ENCODE data around the gene MTPN.

Gene MTPN

DNA sequence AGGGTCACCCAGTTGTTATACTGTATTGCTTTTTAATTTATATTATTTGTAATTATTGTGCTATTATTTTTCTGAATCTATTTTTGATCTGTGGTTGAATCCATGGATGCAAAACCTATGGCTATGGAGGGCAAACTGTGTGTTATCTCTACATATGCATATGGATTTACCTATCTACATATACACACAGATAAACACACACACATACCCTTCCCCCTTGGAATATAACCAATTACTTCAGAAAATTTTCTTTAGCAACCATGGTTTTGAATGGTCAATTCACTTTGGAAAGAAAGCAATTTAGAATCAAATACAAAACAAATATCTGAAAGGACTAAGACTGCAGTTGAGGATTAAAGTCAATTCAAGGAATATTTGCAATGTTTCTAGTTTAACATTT is 39.1 kb downstream of the MTPN start:
- no peak overlapping the region for H2AFZ ChIP-seq (ENCODE audit: low read depth, low read length)
- TF ChIP-seq EZH2phosphoT487 (IDR thresholded peaks at IDR 0.05; ENCODE audit: low read depth) = no peak
- TF ChIP-seq, protein P1, sequence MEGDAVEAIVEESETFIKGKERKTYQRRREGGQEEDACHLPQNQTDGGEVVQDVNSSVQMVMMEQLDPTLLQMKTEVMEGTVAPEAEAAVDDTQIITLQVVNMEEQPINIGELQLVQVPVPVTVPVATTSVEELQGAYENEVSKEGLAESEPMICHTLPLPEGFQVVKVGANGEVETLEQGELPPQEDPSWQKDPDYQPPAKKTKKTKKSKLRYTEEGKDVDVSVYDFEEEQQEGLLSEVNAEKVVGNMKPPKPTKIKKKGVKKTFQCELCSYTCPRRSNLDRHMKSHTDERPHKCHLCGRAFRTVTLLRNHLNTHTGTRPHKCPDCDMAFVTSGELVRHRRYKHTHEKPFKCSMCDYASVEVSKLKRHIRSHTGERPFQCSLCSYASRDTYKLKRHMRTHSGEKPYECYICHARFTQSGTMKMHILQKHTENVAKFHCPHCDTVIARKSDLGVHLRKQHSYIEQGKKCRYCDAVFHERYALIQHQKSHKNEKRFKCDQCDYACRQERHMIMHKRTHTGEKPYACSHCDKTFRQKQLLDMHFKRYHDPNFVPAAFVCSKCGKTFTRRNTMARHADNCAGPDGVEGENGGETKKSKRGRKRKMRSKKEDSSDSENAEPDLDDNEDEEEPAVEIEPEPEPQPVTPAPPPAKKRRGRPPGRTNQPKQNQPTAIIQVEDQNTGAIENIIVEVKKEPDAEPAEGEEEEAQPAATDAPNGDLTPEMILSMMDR (IDR thresholded peaks at IDR 0.05; ENCODE audit: low read depth, low read length) = no peak
- no peaks in the 10 kb centered on the region for H3K27me3 ChIP-seq (ENCODE audit: low read depth, low read length)
- H3K4me1 ChIP-seq (ENCODE audit: low read length) = peaks cover 14% of the 10 kb centered on the region
- H3K36me3 ChIP-seq (replicated peaks; ENCODE audit: low read depth, low read length) = peaks cover 15% of the 10 kb centered on the region
- H3K9me3 ChIP-seq (ENCODE audit: insufficient read depth, low read length) = no peaks in the 10 kb centered on the region
- H3K27ac ChIP-seq (ENCODE audit: low read length) = no peak overlapping the region
- H3K79me2 ChIP-seq (ENCODE audit: low read length) = peaks cover 92% of the 10 kb centered on the region
- no peak overlapping the region for H3K4me2 ChIP-seq (ENCODE audit: low read length)
- no peak overlapping the region for H3K9ac ChIP-seq (ENCODE audit: low read length)
- H3K4me3 ChIP-seq (ENCODE audit: low read length) = no peak overlapping the region
- H4K20me1 ChIP-seq (ENCODE audit: insufficient read depth, low read length) = peaks cover 96% of the 10 kb centered on the region

DNA sequence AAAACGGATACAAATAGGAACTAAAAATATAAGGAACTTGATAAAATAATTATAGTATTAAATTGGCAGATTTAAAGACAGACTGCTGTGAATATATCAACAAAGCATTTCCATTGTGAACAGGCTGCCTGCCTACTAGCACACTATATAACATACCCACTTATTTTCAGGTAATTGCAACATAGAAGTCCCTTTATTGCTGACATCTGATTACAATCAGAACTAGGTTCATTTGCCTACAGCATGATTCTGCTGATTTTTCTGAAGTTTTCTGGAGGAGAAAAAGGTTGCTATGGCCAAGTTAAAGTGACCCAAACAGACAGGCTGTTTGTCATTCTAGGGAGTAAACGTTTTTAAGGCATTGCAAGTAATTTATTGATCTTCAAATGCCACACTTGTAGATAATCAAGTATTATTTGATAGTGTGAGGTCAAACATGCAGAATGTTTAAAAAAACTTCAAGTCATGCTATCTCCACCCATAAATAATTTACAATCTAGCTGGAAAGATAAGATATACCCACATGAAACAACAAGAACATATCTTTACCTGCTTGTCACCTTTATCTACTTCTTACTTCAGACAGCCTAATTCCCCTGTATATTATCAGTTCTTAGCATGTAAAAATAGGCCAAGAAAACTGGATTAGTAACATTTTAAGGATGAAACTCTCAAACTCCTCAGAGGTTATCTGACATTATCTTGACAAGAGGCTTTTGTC is 40.5 kb downstream of the MTPN start:
- no peak overlapping the region for H2AFZ ChIP-seq (ENCODE audit: low read depth, low read length)
- no peak for TF ChIP-seq EZH2phosphoT487 (IDR thresholded peaks at IDR 0.05; ENCODE audit: low read depth)
- TF ChIP-seq, protein P1 (IDR thresholded peaks at IDR 0.05; ENCODE audit: low read depth, low read length) = no peak
- H4K20me1 ChIP-seq (ENCODE audit: insufficient read depth, low read length) = peaks cover 94% of the 10 kb centered on the region
- H3K36me3 ChIP-seq (replicated peaks; ENCODE audit: low read depth, low read length) = peaks cover 14% of the 10 kb centered on the region
- H3K4me1 ChIP-seq (ENCODE audit: low read length) = peaks cover 3% of the 10 kb centered on the region; the same call in 1 of the 2 replicates
- H3K27me3 ChIP-seq (ENCODE audit: low read depth, low read length) = no peaks in the 10 kb centered on the region
- H3K79me2 ChIP-seq (ENCODE audit: low read length) = peaks cover 91% of the 10 kb centered on the region
- H3K27ac ChIP-seq (ENCODE audit: low read length) = no peak overlapping the region
- no peak overlapping the region for H3K9ac ChIP-seq (ENCODE audit: low read length)
- no peaks in the 10 kb centered on the region for H3K9me3 ChIP-seq (ENCODE audit: insufficient read depth, low read length)
- H3K4me2 ChIP-seq (ENCODE audit: low read length) = no peak overlapping the region
- no peak overlapping the region for H3K4me3 ChIP-seq (ENCODE audit: low read length)

DNA sequence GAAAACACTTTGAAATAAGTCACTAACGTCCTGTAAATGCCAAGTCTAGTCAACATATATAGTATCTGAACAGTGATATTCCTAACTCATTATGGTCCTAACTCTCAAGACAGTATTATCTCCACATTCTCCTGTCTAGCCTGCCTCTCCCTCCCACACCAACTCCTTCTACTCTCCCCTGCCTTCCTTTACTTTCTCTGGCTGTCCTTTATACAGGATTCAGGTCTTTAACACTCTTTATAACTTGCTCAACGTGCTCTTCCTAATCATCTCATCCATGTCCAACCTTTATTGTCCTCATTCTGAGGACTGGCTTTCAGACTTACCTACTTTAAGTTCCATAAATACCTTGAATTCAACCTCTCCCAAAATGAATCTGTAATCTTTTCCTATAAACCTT is 42.5 kb downstream of the MTPN start:
- H3K4me2 ChIP-seq (ENCODE audit: low read length) = no peak overlapping the region
- peaks cover 89% of the 10 kb centered on the region for H3K79me2 ChIP-seq (ENCODE audit: low read length)
- TF ChIP-seq EZH2phosphoT487 (IDR thresholded peaks at IDR 0.05; ENCODE audit: low read depth) = no peak
- TF ChIP-seq, protein P1 (IDR thresholded peaks at IDR 0.05; ENCODE audit: low read depth, low read length) = no peak
- H3K36me3 ChIP-seq (replicated peaks; ENCODE audit: low read depth, low read length) = peaks cover 15% of the 10 kb centered on the region
- H3K27me3 ChIP-seq (ENCODE audit: low read depth, low read length) = no peaks in the 10 kb centered on the region
- H3K9me3 ChIP-seq (ENCODE audit: insufficient read depth, low read length) = no peaks in the 10 kb centered on the region
- no peak overlapping the region for H2AFZ ChIP-seq (ENCODE audit: low read depth, low read length)
- H3K9ac ChIP-seq (ENCODE audit: low read length) = no peak overlapping the region
- H3K27ac ChIP-seq (ENCODE audit: low read length) = no peak overlapping the region
- H4K20me1 ChIP-seq (ENCODE audit: insufficient read depth, low read length) = peaks cover 94% of the 10 kb centered on the region
- H3K4me1 ChIP-seq (ENCODE audit: low read length) = no peaks in the 10 kb centered on the region
- no peak overlapping the region for H3K4me3 ChIP-seq (ENCODE audit: low read length)

DNA sequence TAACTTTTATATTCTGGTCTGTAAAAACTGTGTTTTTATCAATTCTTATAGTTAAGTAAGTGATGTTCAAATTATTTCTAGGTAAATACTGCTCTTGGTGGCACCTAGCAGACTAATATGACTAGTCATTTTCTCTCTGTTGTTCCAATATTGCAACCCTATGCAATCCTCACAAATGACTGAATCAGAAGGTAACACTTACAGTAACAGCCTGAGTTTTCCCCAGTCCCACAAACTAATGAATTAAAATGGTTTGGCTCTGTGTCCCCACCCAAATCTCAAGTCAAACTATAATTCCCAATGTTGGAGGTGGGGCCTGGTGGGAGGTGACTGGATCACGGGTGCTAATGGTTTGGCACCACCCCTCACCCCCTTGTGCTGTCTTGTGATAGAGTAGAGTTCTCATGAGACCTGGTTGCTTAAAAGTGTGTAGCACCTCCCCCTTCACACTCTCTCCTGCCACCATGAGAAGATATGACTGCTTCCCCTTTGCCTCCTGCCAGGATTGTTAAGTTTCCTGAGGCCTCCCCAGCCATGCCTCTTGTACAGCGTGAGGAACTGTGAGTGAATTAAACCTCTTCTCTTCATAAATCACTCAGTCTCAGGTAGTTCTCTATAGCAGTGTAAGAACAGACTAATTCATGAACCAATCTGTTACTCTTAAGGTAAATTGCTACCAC is 43.5 kb downstream of the MTPN start:
- Histone ChIP-seq H2AFZ (ENCODE audit: low read depth, low read length) (no peak overlapping the region), H3K4me2 (ENCODE audit: low read length) (no peak overlapping the region), H3K36me3 (replicated peaks; ENCODE audit: low read depth, low read length) (peaks cover 22% of the 10 kb centered on the region), H3K4me3 (ENCODE audit: low read length) (no peak overlapping the region), H3K27ac (ENCODE audit: low read length) (no peak overlapping the region), H3K9ac (ENCODE audit: low read length) (no peak overlapping the region), H4K20me1 (ENCODE audit: insufficient read depth, low read length) (peaks cover 96% of the 10 kb centered on the region), H3K79me2 (ENCODE audit: low read length) (peaks cover 81% of the 10 kb centered on the region), H3K4me1 (ENCODE audit: low read length) (no peaks in the 10 kb centered on the region), H3K27me3 (ENCODE audit: low read depth, low read length) (no peaks in the 10 kb centered on the region), H3K9me3 (ENCODE audit: insufficient read depth, low read length) (no peaks in the 10 kb centered on the region)
- TF ChIP-seq EZH2phosphoT487 (IDR thresholded peaks at IDR 0.05; ENCODE audit: low read depth) = no peak
- TF ChIP-seq, protein P1 (IDR thresholded peaks at IDR 0.05; ENCODE audit: low read depth, low read length) = no peak

Measured in OCI-LY3 (cell line).